K562 (cell line): Measurements from ENCODE around the gene STRADB.

Experiments used
- CEBPB ChIP-seq: fragments of 450-650 bp; IDR thresholded peaks from 2 replicates; pipeline ENCODE4 v1.6.1; 2016; ENCODE audit warnings: missing genetic modification characterization, missing compliant biosample characterization
- EP300 ChIP-seq: IDR thresholded peaks from 2 replicates; pipeline ENCODE4 v1.6.1; 2012; ENCODE audit warnings: low read length, improper control_type of control experiment
- HDAC2 ChIP-seq: fragments of 450-650 bp; IDR thresholded peaks from 2 replicates; pipeline ENCODE4 v1.6.1; 2016; ENCODE audit warnings: mild to moderate bottlenecking
- PTBP1 ChIP-seq: fragments of 200-400 bp; formaldehyde crosslinking; IDR thresholded peaks from 2 replicates; pipeline ENCODE4 v1.6.1; 2017; ENCODE audit warnings: low read depth, low read length
- SPI1 ChIP-seq: IDR thresholded peaks from 2 replicates; pipeline ENCODE4 v1.6.1; 2011; ENCODE audit warnings: low read depth, low read length, control low read depth, borderline replicate concordance
- SRSF1 ChIP-seq: fragments of 200-400 bp; formaldehyde crosslinking; IDR thresholded peaks from 2 replicates; pipeline ENCODE4 v1.6.1; 2017; ENCODE audit warnings: mild to moderate bottlenecking, low read depth, low read length, moderate library complexity
- THAP12 ChIP-seq: fragments of 250-450 bp; sonication (Bioruptor Pico); IDR thresholded peaks from 2 replicates; pipeline ENCODE4 v1.9.0; 2021; ENCODE audit warnings: mild to moderate bottlenecking, inconsistent platforms
- YY1 ChIP-seq, 3 experiments: IDR thresholded peaks; 2 replicates each; pipeline ENCODE4 v1.6.1; 2011; ENCODE audit warnings: low read length in 2 of 3, mild to moderate bottlenecking in 2 of 3, moderate library complexity in 2 of 3, borderline replicate concordance in 1 of 3, control low read depth in 1 of 3, low read depth in 1 of 3; ENCODE audit not compliant: insufficient read depth in 3 of 3, insufficient replicate concordance in 2 of 3, control insufficient read depth in 1 of 3, insufficient read length in 1 of 3; ENCODE audit errors: extremely low read depth in 1 of 3
- ZNF146 ChIP-seq: IDR thresholded peaks from one replicate; pipeline ENCODE4 v1.6.1; 2018; ENCODE audit warnings: missing compliant biosample characterization; ENCODE audit not compliant: unreplicated experiment
- ZNF324 ChIP-seq: fragments of 250-450 bp; sonication (Bioruptor Pico); IDR thresholded peaks from 2 replicates; pipeline ENCODE4 v1.4.0; 2020; ENCODE audit warnings: mild to moderate bottlenecking
- TF ChIP-seq, protein P1 (sequence below), 3 experiments: IDR thresholded peaks in 2 of 3; conservative IDR thresholded peaks in 1 of 3; 2 replicates each; pipeline ENCODE4 v1.5.1; 2011 to 2012; ENCODE audit warnings: low read length in 3 of 3, mild to moderate bottlenecking in 3 of 3, control low read depth in 2 of 3, improper control_type of control experiment in 1 of 3, inconsistent platforms in 1 of 3, low read depth in 1 of 3, mixed read lengths in 1 of 3, moderate library complexity in 1 of 3; ENCODE audit not compliant: insufficient read depth in 2 of 3

DNA sequence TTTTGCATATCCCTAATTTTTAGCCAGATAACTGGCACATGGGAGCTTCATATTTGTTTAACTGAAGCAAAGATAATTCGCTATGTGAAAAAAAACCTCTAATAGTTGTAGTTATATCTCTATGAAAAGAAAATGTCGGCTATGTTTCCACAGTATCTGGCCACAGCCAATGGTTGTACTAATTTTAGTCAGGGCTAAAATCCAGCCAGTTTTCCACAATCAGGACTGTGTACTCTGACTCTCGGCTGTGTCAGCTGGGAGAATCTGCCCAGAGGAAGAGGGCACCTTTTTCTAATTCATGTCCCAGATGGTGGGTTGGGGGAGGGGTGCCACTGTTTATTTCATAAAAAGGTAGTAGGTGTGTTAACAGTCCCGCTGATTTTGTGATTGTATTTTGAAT, 38.8 kb downstream of the STRADB start:
- TF ChIP-seq SPI1 (no peak), ZNF146 (CRISPR knock-in tag) (no peak), CEBPB (no peak), SRSF1 (no peak), HDAC2 (no peak), EP300 (no peak), THAP12 (CRISPR knock-in tag) (no peak), ZNF324 (CRISPR knock-in tag) (no peak), YY1 (IDR thresholded peaks at IDR 0.05; ENCODE audit: borderline replicate concordance in 1 of 3, control insufficient read depth in 1 of 3, extremely low read depth in 1 of 3, insufficient read depth in 3 of 3, insufficient read length in 1 of 3, insufficient replicate concordance in 2 of 3, low read depth in 1 of 3, low read length in 2 of 3) (no peak), PTBP1 (no peak)
- TF ChIP-seq, protein P1, sequence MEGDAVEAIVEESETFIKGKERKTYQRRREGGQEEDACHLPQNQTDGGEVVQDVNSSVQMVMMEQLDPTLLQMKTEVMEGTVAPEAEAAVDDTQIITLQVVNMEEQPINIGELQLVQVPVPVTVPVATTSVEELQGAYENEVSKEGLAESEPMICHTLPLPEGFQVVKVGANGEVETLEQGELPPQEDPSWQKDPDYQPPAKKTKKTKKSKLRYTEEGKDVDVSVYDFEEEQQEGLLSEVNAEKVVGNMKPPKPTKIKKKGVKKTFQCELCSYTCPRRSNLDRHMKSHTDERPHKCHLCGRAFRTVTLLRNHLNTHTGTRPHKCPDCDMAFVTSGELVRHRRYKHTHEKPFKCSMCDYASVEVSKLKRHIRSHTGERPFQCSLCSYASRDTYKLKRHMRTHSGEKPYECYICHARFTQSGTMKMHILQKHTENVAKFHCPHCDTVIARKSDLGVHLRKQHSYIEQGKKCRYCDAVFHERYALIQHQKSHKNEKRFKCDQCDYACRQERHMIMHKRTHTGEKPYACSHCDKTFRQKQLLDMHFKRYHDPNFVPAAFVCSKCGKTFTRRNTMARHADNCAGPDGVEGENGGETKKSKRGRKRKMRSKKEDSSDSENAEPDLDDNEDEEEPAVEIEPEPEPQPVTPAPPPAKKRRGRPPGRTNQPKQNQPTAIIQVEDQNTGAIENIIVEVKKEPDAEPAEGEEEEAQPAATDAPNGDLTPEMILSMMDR (IDR thresholded peaks at IDR 0.05 in 2 of 3, conservative IDR thresholded peaks at IDR 0.05 in 1 of 3; ENCODE audit: insufficient read depth in 2 of 3, low read depth in 1 of 3, low read length in 3 of 3): no peak
